SU-DHL-6 (cell line): Measurements from ENCODE around the gene CPNE1.

Experiments used
- H2AFZ ChIP-seq: fragments of 200-600 bp; sonication (generic); 2 replicates; pipeline ENCODE4 v1.6.1; 2014; ENCODE audit warnings: low read depth, mild to moderate bottlenecking, moderate library complexity, mixed read lengths, antibody characterized with exemption, low read length; ENCODE audit not compliant: severe bottlenecking
- H3F3A ChIP-seq: fragments of 200-600 bp; shearing (Covaris generic); 2 replicates; pipeline ENCODE4 v1.6.0; 2016; ENCODE audit warnings: antibody characterized with exemption, mild to moderate bottlenecking; ENCODE audit not compliant: insufficient read depth
- H3K27ac ChIP-seq: fragments of 200-600 bp; sonication (generic); 2 replicates; pipeline ENCODE4 v1.5.1; 2016; ENCODE audit warnings: low read depth, mild to moderate bottlenecking, low read length, moderate library complexity, mixed read lengths
- H3K27me3 ChIP-seq: fragments of 200-600 bp; sonication (generic), shearing (Covaris generic); 2 replicates; pipeline ENCODE4 v1.6.0; 2014; ENCODE audit warnings: mild to moderate bottlenecking, low read length
- H3K36me3 ChIP-seq: fragments of 200-600 bp; sonication (generic); 2 replicates; pipeline ENCODE4 v1.6.1; 2014; ENCODE audit warnings: mild to moderate bottlenecking, low read length, mixed read lengths
- H3K4me2 ChIP-seq: fragments of 300-600, 200-600 bp; shearing (Covaris generic), sonication (generic); 2 replicates; pipeline ENCODE4 v1.6.0; 2014; ENCODE audit warnings: low read length, low read depth, mild to moderate bottlenecking; ENCODE audit not compliant: poor library complexity, severe bottlenecking
- H3K4me3 ChIP-seq: fragments of 200-600 bp; sonication (generic); 2 replicates; pipeline ENCODE4 v1.5.1; 2014; ENCODE audit warnings: antibody characterized with exemption, low read length, mild to moderate bottlenecking, mixed read lengths; ENCODE audit not compliant: insufficient read depth, poor library complexity, severe bottlenecking
- H3K79me2 ChIP-seq: fragments of 200-600 bp; sonication (generic); 2 replicates; pipeline ENCODE4 v1.6.1; 2014; ENCODE audit warnings: mild to moderate bottlenecking, low read length, moderate library complexity; ENCODE audit not compliant: insufficient read depth
- H3K9ac ChIP-seq: fragments of 200-600 bp; sonication (generic); 2 replicates; pipeline ENCODE4 v1.7.0; 2014; ENCODE audit warnings: mild to moderate bottlenecking, low read length
- H3K9me2 ChIP-seq: fragments of 200-600 bp; sonication (generic); replicated peaks from 2 replicates; pipeline ENCODE4 v1.6.1; 2014; ENCODE audit warnings: low read length; ENCODE audit not compliant: insufficient read depth
- H3K9me3 ChIP-seq: fragments of 200-600 bp; sonication (generic); 2 replicates; pipeline ENCODE4 v1.6.1; 2014; ENCODE audit warnings: low read length, mixed read lengths; ENCODE audit not compliant: insufficient read depth
- H4K20me1 ChIP-seq: fragments of 200-600 bp; sonication (generic); 2 replicates; pipeline ENCODE4 v1.6.1; 2014; ENCODE audit warnings: low read depth, mild to moderate bottlenecking, antibody characterized with exemption, low read length, moderate library complexity, mixed read lengths
- CTCF ChIP-seq: fragments of 200-600 bp; sonication (generic); IDR thresholded peaks from one replicate; pipeline ENCODE4 v1.5.1; 2017; ENCODE audit warnings: antibody characterized with exemption, mild to moderate bottlenecking, low read length, moderate library complexity; ENCODE audit not compliant: insufficient read depth, poor library complexity, severe bottlenecking
- EZH2phosphoT487 ChIP-seq: fragments of 200-600 bp; sonication (generic), shearing (Covaris generic); conservative IDR thresholded peaks from 2 replicates; pipeline ENCODE4 v1.6.1; 2018; ENCODE audit warnings: mild to moderate bottlenecking, antibody characterized with exemption, low read length, moderate library complexity, mixed read lengths

The CPNE1 gene

GRCh38 chr20:35680452-35681183, 15.9 kb upstream of the CPNE1 start:
- H3K27me3 ChIP-seq: no peaks in the 10 kb centered on the region
- no peaks in the 10 kb centered on the region for H3K36me3 ChIP-seq
- no peaks in the 10 kb centered on the region for H3K9me3 ChIP-seq
- TF ChIP-seq EZH2phosphoT487 (no peak), CTCF (no peak)
- no peak overlapping the region for H3K9ac ChIP-seq
- no peak overlapping the region for H3K4me2 ChIP-seq
- no peak overlapping the region for H2AFZ ChIP-seq
- H3F3A ChIP-seq: no peaks in the 10 kb centered on the region
- H4K20me1 ChIP-seq: no peaks in the 10 kb centered on the region
- H3K9me2 ChIP-seq: no peaks in the 10 kb centered on the region
- H3K79me2 ChIP-seq: no peaks in the 10 kb centered on the region
- no peak overlapping the region for H3K4me3 ChIP-seq
- no peak overlapping the region for H3K27ac ChIP-seq

- H3K9me3 ChIP-seq: no peaks in the 10 kb centered on the region
- H3K79me2 ChIP-seq: no peaks in the 10 kb centered on the region
- H3K9ac ChIP-seq: no peak overlapping the region
- H3K9me2 ChIP-seq: no peaks in the 10 kb centered on the region
- no peaks in the 10 kb centered on the region for H3F3A ChIP-seq
- no peaks in the 10 kb centered on the region for H3K27me3 ChIP-seq
- H3K4me2 ChIP-seq: no peak overlapping the region
- no peaks in the 10 kb centered on the region for H3K36me3 ChIP-seq
- no peaks in the 10 kb centered on the region for H4K20me1 ChIP-seq
- H3K27ac ChIP-seq: no peak overlapping the region
- no peak overlapping the region for H2AFZ ChIP-seq
- no peak overlapping the region for H3K4me3 ChIP-seq
- no peak for TF ChIP-seq EZH2phosphoT487
- TF ChIP-seq CTCF: no peak
These were observed 10.2 kb upstream of the CPNE1 start for GRCh38 chr20:35674921-35675320.

DNA sequence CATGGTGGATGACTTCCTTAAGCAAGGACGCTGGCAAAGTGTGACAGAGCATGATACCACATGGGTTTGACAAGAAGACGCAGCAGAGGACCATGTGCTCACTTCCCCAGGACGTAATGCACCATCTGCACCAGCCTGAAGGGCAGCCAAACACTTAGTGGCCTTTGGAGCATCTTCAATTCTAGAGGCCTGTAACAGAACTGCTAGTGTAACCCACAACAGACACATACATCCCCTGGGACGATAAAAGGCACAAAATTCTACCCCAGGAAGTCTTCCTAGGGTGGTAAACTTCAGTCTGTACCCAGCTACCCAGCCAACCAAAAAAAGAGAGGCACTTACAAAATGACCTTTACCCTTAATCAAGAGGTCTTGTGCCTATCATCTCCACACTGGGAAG, 9.2 kb upstream of the CPNE1 start:
- no peak overlapping the region for H3K9ac ChIP-seq
- H4K20me1 ChIP-seq: no peaks in the 10 kb centered on the region
- H3K9me2 ChIP-seq: no peaks in the 10 kb centered on the region
- no peaks in the 10 kb centered on the region for H3K79me2 ChIP-seq
- H3K27me3 ChIP-seq: no peaks in the 10 kb centered on the region
- no peaks in the 10 kb centered on the region for H3K9me3 ChIP-seq
- H3K27ac ChIP-seq: no peak overlapping the region
- no peak overlapping the region for H2AFZ ChIP-seq
- no peaks in the 10 kb centered on the region for H3K36me3 ChIP-seq
- 0 out of 2 replicates have a peak, but pooled peaks cover under 1% of the 10 kb centered on the region for H3F3A ChIP-seq
- no peak overlapping the region for H3K4me3 ChIP-seq
- TF ChIP-seq CTCF (no peak), EZH2phosphoT487 (no peak)
- no peak overlapping the region for H3K4me2 ChIP-seq
